GM19043 (cell line): ENCODE measurements around the gene PDE4D.
"Not testable (repeated sequence)": the region's sequence is repeated elsewhere in the genome, so short reads cannot be mapped to it uniquely, and the experiment has no call there.

Source experiments
- ATAC-seq: cut with Tn5 transposase; IDR thresholded peaks from one replicate; pipeline ENCODE4 v1.9.1; 2021; ENCODE audit warnings: low read depth; ENCODE audit not compliant: unreplicated experiment

PDE4D gene

DNA sequence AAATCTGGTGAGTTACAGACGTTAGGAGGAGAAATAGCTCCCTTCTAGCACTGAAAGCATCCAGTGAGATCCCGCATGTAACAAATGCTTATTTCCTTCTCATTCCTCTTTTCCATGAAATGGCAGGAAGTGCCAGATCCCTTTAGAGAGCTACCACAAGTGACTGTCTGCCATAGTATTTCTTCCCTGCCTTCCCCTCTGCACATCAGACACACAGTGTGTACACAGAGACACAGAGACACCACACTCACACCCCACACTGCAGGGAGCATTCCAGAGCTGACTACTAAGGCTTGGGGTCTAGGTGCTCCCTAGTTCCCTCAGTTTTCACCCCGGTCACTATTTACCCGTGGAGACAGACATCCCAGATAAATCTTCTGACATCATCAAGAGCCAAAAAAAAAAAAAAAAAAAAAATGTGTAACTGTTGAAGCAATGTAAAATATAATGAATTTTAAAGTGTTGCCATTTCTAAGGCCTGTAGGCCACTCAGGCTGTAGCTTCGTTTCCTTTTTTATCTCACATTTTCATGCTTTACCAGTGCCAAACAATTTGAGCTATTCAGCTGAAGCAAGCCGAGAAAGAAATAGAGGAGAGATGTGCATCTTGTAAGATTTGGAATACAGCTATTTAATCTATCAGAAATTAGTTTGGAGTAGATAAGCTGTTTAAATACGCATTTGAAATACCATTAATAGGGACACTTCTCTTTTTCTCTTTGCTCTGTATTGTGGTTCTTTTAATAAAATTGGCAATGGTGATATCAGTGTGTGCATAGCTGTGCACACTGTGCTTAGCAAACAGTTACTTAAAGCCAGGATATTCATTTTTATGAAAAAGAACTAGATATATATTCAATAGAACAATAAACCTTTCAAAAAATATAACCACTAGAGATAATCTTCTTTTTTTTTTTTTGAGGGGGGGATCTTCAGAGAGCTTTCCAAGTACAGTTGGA is 405.5 kb downstream of the PDE4D start:
- no peak for ATAC-seq

DNA sequence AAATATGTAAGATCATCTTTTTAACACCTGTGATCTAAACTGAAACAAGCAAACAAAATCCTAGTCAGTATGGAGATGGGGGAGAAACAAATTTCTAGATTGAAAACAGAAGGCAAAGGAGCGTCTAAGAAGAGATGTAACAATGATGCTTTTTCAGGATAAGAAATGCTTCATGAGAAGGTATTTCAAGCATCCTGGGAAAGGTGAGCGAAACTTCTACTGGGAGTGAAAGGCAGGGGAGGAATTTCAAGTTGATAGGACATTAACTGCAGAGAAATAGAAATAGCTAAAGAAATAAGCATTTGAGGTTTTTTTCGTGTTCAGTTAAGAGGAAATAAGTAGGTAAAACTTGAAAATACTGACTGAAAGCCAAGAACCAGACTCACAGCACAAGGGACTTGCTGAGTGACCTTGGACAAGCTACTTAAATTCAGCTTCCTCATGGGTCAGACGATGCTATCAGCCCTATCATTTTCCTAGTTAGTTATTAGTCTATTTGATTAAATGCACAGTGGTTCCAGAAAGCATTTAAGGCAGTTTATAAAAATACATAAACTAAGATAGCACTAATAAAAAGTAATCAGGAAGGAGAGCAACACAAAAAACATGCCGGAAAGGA is 406.3 kb downstream of the PDE4D start:
- ATAC-seq = no peak

DNA sequence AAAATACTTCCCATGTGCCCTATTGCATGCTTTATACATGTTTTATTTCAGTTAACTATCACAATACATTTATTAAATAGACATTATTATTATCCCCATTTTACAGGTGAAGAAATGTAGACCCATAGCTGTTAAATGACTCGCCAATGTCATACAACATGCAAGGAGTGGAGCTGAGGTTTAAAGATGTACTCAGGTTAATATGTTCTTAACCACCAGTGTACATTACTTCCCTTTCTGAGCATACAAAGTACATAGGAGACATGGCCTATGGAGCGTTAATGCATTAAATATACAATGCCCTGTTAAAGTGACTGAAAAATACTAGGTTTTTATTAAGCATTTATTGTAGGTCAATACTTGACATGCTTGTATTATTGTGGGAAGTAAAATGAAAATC is 407.0 kb downstream of the PDE4D start:
- no peak for ATAC-seq

GRCh38 chr5:59485629-59486439 is 407.7 kb downstream of the PDE4D start:
- ATAC-seq = no peak

GRCh38 chr5:59485107-59485506 is 408.4 kb downstream of the PDE4D start:
- no peak for ATAC-seq

GRCh38 chr5:59484618-59485017 is 408.9 kb downstream of the PDE4D start:
- ATAC-seq = no peak

DNA sequence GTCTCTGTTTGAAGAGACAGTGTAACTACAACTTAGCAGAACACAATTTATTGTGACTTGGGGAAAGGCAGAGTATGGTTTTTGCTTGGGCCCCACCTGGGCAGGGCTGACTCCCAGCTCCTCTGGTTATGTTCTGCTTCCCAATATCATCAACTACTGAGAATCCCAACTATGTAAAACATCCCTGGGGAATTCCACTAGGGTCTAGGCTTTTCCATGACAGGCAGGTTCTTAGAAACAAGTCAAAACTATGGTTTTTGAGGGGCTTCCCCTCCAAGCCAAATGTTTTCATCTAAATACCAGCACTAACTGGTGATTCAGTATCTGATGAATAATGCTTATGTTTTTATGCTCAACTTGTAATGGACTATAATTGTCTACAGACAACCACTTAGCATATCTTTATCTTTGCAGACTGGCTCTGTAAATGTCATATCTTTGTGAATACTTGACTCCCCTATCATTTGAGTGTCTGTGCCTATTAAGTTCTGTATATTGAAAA is 409.5 kb downstream of the PDE4D start:
- no peak for ATAC-seq

GRCh38 chr5:59479086-59479485 is 414.4 kb downstream of the PDE4D start:
- ATAC-seq = no peak

- no peak for ATAC-seq
These were observed 419.2 kb downstream of the PDE4D start for GRCh38 chr5:59474324-59474723.

- ATAC-seq = no peak
These were observed 419.9 kb downstream of the PDE4D start for GRCh38 chr5:59473611-59474010.

GRCh38 chr5:59471463-59471862 is 422.1 kb downstream of the PDE4D start:
- ATAC-seq = no peak

DNA sequence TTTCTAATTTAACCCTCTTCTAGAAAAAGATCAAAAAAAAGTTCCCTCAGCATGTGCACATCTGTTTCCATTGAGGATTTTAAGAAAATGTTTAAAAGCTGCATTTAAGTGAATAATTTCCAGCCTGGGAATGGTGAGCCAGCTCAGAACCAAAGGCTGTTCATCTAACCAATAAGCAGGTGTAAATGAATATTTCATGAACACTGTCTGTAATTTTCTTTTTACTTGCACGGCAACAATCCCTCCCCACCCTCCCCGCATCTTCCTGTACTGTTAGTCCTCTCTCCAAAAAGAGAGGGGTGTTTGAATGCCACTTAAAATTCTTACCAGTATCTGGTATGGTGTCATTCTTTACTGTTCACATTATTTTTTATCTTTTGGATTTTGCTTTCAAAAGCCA is 425.6 kb downstream of the PDE4D start:
- no peak for ATAC-seq

- ATAC-seq = no peak
These were observed 427.3 kb downstream of the PDE4D start for GRCh38 chr5:59466271-59466670.

DNA sequence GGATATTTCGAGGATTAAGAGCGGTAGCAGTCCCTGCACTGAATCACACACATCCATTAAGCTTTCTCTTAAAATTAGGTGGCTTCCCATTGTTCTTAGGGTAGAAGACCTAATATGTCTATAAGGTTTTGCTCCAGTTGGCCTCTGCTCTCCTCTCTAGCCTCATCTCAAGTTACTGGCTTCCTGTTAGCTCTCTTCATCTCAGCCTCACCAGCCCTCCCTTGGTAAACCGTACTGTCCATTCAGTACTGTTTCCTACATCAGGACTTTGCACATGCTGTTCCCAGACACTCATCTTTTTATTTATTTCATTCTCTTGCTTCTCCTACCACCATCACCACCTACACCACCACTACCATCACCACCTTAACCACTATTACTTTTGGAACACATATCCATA is 428.6 kb downstream of the PDE4D start:
- ATAC-seq = no peak

GRCh38 chr5:59463618-59464166 is 429.8 kb downstream of the PDE4D start:
- not testable (repeated sequence) for ATAC-seq

GRCh38 chr5:59462956-59463355 is 430.6 kb downstream of the PDE4D start:
- no peak for ATAC-seq

DNA sequence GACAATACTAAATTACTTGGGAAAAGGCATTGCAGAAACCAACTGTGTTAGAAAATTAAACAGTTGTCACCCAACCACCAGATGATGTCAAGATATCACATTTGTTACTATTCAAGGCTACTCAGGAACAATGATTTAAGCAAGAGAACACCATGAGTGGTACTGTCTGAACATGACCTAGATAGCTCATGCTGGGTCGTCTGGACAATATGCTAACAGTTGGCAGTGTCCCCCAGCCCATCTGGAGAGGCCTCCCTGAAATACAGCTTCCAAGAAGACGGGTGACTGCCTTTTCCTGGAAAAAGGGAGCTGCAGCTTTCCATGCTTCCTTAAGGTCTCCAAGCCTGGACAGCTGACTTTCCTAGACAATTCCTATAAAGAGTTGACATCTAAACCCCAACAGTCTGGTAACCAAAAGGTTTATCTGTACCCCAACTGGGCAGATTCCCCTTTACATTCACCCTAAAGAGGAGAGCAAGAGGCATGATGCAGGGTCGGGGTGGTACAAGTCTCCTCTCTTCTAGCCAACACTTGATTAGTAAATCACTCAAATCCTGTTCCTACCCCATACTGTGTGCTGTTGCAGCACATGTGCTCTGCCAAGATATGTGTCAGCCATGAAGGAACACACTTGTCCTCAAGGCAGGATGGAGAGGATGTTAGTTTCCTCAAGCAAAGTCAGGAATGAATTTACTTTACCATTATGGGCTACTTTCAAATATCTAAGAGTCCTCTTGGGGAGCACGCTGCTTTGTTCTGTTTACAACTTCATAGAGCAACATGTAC is 433.0 kb downstream of the PDE4D start:
- ATAC-seq = no peak

GRCh38 chr5:59458966-59459729 is 434.4 kb downstream of the PDE4D start:
- no peak for ATAC-seq

- ATAC-seq = no peak
These were observed 435.2 kb downstream of the PDE4D start for GRCh38 chr5:59458321-59458720.
